ENCODE data around the gene OR10G3. TPM values are rescaled to one million over a fixed set of nuclear protein-coding genes. Genes with fewer than 3 reads are reported as not detected.
A peak's percentile ranks its signal among the peaks of the same experiment; 100 is the strongest.

Gene OR10G3
- total and polyA plus RNA-seq, 2 experiments from 2014 or later, result not detected

DNA sequence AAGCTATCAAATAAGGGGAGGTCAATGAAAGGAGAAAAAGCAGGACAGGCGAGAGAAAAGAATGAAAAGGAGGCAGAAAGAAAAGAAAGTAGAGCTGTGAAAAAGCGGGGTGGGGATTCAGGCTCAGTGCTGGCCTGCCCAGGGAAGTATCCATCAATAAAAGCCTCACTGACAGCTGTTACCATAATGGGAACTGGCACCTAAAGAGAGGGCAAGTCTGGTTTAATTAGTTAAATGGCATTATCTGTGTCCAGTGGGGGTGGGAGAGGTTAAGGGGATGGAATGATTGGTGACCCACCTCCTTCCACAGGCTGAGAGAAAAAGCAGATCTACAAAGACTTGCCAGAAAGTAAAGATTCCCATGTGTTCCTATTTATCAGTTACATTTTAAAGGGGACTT, 61.2 kb downstream of the OR10G3 start:
- peaks cover 36% of the 10 kb centered on the region for H3F3A ChIP-seq (replicated peaks; ENCODE audit: low read depth)
- H3K4me1 Mint-ChIP-seq, result peaks cover 41% of the 10 kb centered on the region
- peaks cover 20% of the 10 kb centered on the region for H4K20me1 ChIP-seq (replicated peaks; ENCODE audit: insufficient read depth)
- H3K4me2 ChIP-seq, result peak overlapping the region; percentile 1; the same call in 1 of the 2 replicates
- H3K27ac Mint-ChIP-seq, result no peak overlapping the region; the same call in 1 of the 2 replicates
- no peaks in the 10 kb centered on the region for H3K9me2 ChIP-seq (ENCODE audit: insufficient read depth)
- peak overlapping the region; percentile 85 for H3K27ac ChIP-seq (ENCODE audit: low read depth)
- no peaks in the 10 kb centered on the region for H3K27me3 ChIP-seq (ENCODE audit: insufficient read depth)
- peaks cover 62% of the 10 kb centered on the region for H3K4me1 ChIP-seq (ENCODE audit: insufficient read depth)
- ATAC-seq, result no peak; the same call in 2 of the 3 replicates
- peaks cover 41% of the 10 kb centered on the region for H3K36me3 Mint-ChIP-seq (ENCODE audit: low read depth)
- DNase-seq (ENCODE audit: low spot score), result no peak
- H3K9me3 Mint-ChIP-seq, result no peaks in the 10 kb centered on the region
- peaks cover 21% of the 10 kb centered on the region for H3K36me3 ChIP-seq (ENCODE audit: insufficient read depth)
- peaks cover 19% of the 10 kb centered on the region for H3K27me3 Mint-ChIP-seq (ENCODE audit: insufficient read depth, low read depth, poor library complexity)
- H3K4me3 ChIP-seq, result no peak overlapping the region
- H3K4me3 Mint-ChIP-seq, result no peak overlapping the region; the same call in 2 of the 3 replicates
- no peak overlapping the region for H2AFZ ChIP-seq
- H3K79me2 ChIP-seq (replicated peaks; ENCODE audit: insufficient read depth), result peaks cover 23% of the 10 kb centered on the region
- TF ChIP-seq, protein P1, sequence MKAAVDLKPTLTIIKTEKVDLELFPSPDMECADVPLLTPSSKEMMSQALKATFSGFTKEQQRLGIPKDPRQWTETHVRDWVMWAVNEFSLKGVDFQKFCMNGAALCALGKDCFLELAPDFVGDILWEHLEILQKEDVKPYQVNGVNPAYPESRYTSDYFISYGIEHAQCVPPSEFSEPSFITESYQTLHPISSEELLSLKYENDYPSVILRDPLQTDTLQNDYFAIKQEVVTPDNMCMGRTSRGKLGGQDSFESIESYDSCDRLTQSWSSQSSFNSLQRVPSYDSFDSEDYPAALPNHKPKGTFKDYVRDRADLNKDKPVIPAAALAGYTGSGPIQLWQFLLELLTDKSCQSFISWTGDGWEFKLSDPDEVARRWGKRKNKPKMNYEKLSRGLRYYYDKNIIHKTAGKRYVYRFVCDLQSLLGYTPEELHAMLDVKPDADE (IDR thresholded peaks at IDR 0.05), result no peak
- TF ChIP-seq STAT1 (IDR thresholded peaks at IDR 0.05; ENCODE audit: unreplicated experiment) (no peak), EZH2phosphoT487 (IDR thresholded peaks at IDR 0.05; ENCODE audit: unreplicated experiment) (no peak), JUNB (IDR thresholded peaks at IDR 0.05; ENCODE audit: unreplicated experiment) (no peak), POLR2AphosphoS5 (IDR thresholded peaks at IDR 0.05; ENCODE audit: low read depth) (no peak), CREB1 (CRISPR knock-in tag; IDR thresholded peaks at IDR 0.05; ENCODE audit: low read depth) (no peak), EZH2 (IDR thresholded peaks at IDR 0.05; ENCODE audit: low read depth, unreplicated experiment) (no peak), NANOG (IDR thresholded peaks at IDR 0.05; ENCODE audit: borderline replicate concordance) (no peak), ZNF114 (CRISPR knock-in tag; IDR thresholded peaks at IDR 0.05) (no peak), ZNF331 (CRISPR knock-in tag; IDR thresholded peaks at IDR 0.05; ENCODE audit: low read depth) (no peak)
- TF ChIP-seq, protein P2, sequence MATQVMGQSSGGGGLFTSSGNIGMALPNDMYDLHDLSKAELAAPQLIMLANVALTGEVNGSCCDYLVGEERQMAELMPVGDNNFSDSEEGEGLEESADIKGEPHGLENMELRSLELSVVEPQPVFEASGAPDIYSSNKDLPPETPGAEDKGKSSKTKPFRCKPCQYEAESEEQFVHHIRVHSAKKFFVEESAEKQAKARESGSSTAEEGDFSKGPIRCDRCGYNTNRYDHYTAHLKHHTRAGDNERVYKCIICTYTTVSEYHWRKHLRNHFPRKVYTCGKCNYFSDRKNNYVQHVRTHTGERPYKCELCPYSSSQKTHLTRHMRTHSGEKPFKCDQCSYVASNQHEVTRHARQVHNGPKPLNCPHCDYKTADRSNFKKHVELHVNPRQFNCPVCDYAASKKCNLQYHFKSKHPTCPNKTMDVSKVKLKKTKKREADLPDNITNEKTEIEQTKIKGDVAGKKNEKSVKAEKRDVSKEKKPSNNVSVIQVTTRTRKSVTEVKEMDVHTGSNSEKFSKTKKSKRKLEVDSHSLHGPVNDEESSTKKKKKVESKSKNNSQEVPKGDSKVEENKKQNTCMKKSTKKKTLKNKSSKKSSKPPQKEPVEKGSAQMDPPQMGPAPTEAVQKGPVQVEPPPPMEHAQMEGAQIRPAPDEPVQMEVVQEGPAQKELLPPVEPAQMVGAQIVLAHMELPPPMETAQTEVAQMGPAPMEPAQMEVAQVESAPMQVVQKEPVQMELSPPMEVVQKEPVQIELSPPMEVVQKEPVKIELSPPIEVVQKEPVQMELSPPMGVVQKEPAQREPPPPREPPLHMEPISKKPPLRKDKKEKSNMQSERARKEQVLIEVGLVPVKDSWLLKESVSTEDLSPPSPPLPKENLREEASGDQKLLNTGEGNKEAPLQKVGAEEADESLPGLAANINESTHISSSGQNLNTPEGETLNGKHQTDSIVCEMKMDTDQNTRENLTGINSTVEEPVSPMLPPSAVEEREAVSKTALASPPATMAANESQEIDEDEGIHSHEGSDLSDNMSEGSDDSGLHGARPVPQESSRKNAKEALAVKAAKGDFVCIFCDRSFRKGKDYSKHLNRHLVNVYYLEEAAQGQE (IDR thresholded peaks at IDR 0.05; ENCODE audit: unreplicated experiment), result no peak
- TF ChIP-seq, protein P3, sequence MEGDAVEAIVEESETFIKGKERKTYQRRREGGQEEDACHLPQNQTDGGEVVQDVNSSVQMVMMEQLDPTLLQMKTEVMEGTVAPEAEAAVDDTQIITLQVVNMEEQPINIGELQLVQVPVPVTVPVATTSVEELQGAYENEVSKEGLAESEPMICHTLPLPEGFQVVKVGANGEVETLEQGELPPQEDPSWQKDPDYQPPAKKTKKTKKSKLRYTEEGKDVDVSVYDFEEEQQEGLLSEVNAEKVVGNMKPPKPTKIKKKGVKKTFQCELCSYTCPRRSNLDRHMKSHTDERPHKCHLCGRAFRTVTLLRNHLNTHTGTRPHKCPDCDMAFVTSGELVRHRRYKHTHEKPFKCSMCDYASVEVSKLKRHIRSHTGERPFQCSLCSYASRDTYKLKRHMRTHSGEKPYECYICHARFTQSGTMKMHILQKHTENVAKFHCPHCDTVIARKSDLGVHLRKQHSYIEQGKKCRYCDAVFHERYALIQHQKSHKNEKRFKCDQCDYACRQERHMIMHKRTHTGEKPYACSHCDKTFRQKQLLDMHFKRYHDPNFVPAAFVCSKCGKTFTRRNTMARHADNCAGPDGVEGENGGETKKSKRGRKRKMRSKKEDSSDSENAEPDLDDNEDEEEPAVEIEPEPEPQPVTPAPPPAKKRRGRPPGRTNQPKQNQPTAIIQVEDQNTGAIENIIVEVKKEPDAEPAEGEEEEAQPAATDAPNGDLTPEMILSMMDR (conservative IDR thresholded peaks at IDR 0.05; ENCODE audit: low read depth in 2 of 2), result no peak
- TF ChIP-seq, protein P4, sequence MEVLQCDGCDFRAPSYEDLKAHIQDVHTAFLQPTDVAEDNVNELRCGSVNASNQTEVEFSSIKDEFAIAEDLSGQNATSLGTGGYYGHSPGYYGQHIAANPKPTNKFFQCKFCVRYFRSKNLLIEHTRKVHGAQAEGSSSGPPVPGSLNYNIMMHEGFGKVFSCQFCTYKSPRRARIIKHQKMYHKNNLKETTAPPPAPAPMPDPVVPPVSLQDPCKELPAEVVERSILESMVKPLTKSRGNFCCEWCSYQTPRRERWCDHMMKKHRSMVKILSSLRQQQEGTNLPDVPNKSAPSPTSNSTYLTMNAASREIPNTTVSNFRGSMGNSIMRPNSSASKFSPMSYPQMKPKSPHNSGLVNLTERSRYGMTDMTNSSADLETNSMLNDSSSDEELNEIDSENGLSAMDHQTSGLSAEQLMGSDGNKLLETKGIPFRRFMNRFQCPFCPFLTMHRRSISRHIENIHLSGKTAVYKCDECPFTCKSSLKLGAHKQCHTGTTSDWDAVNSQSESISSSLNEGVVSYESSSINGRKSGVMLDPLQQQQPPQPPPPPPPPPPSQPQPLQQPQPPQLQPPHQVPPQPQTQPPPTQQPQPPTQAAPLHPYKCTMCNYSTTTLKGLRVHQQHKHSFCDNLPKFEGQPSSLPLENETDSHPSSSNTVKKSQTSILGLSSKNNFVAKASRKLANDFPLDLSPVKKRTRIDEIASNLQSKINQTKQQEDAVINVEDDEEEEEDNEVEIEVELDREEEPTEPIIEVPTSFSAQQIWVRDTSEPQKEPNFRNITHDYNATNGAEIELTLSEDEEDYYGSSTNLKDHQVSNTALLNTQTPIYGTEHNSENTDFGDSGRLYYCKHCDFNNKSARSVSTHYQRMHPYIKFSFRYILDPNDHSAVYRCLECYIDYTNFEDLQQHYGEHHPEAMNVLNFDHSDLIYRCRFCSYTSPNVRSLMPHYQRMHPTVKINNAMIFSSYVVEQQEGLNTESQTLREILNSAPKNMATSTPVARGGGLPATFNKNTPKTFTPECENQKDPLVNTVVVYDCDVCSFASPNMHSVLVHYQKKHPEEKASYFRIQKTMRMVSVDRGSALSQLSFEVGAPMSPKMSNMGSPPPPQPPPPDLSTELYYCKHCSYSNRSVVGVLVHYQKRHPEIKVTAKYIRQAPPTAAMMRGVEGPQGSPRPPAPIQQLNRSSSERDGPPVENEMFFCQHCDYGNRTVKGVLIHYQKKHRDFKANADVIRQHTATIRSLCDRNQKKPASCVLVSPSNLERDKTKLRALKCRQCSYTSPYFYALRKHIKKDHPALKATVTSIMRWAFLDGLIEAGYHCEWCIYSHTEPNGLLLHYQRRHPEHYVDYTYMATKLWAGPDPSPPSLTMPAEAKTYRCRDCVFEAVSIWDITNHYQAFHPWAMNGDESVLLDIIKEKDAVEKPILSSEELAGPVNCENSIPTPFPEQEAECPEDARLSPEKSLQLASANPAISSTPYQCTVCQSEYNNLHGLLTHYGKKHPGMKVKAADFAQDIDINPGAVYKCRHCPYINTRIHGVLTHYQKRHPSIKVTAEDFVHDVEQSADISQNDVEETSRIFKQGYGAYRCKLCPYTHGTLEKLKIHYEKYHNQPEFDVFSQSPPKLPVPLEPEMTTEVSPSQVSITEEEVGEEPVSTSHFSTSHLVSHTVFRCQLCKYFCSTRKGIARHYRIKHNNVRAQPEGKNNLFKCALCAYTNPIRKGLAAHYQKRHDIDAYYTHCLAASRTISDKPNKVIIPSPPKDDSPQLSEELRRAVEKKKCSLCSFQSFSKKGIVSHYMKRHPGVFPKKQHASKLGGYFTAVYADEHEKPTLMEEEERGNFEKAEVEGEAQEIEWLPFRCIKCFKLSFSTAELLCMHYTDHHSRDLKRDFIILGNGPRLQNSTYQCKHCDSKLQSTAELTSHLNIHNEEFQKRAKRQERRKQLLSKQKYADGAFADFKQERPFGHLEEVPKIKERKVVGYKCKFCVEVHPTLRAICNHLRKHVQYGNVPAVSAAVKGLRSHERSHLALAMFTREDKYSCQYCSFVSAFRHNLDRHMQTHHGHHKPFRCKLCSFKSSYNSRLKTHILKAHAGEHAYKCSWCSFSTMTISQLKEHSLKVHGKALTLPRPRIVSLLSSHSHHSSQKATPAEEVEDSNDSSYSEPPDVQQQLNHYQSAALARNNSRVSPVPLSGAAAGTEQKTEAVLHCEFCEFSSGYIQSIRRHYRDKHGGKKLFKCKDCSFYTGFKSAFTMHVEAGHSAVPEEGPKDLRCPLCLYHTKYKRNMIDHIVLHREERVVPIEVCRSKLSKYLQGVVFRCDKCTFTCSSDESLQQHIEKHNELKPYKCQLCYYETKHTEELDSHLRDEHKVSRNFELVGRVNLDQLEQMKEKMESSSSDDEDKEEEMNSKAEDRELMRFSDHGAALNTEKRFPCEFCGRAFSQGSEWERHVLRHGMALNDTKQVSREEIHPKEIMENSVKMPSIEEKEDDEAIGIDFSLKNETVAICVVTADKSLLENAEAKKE (CRISPR knock-in tag; IDR thresholded peaks at IDR 0.05), result no peak

All from GM23338 (cell line).